CMK (cell line): ENCODE results near the gene TIGD1.

Source experiments
- DNase-seq: peaks from one replicate; pipeline ENCODE4 v3.0.0-alpha.2; 2010; ENCODE audit warnings: low read depth

Gene TIGD1

DNA sequence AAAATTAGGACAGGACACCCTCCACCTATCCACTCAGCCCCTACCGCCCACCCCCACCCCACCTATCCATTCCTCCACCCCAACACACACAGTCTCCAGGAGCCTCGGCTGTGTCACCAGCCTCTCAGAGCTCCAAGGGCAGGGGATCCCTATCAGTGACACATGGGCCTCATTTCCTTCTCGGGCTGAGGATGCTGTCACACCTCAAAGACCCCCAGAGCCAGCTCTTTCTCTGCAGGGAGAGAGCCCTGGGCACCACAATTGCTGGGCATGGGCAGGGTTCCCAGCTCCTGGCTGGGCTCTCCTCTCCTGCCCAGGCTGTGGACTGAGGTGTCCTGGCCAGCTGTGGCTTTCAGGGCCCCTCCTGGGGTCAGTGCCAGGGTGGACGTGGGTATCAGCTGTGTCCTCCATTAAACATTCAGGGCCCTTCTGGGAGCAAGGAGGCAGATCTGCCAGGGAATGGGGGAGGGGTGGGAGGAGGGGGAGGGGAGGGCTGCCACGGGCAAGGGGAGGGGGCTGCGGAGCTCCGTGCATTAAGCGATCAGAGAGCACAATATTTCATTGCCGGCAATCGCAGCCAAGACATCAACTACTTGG lies 48.5 kb downstream of the TIGD1 start:
- DNase-seq = no peak

DNA sequence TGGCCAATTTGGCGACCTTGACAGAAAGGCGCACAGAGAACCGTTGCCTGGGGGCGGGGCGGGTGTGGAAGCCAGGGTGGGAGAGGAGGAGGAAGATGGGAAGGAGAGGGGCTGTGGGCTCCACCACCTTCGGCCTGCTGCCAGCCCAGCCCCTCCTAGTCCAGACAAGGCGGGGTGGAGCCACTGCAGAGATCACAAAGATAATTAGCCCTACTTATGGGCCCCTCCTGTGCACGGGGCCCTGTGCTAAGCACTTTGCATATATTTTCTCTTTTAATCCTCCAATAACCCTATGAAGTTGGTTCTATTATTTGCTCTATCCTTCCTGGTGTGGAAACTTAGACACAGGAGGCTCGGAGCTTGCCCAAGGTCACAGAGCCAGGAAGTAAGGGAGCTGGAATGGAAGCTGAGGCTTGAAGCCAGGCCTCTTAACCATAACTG lies 49.0 kb downstream of the TIGD1 start:
- no peak for DNase-seq

DNA sequence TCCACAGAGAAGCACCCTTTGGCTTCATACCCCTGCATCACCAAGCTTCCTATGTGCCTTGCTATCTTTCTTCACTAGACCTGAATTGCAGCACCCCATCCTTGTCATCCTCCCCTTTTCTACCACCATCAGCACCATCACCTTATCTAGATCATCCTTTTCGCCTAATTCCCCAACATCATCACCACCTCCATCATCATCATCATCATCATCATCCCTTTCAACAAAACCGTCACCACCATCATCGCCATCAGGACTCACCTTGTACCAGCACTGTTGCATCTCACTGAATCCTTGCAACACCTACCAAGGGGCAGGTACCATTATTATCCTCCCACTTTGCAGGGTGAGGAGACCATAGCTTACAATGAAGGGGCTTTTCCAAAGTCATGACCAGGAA lies 51.9 kb downstream of the TIGD1 start:
- no peak for DNase-seq
